ENCODE data around the gene HS6ST2.

DNA sequence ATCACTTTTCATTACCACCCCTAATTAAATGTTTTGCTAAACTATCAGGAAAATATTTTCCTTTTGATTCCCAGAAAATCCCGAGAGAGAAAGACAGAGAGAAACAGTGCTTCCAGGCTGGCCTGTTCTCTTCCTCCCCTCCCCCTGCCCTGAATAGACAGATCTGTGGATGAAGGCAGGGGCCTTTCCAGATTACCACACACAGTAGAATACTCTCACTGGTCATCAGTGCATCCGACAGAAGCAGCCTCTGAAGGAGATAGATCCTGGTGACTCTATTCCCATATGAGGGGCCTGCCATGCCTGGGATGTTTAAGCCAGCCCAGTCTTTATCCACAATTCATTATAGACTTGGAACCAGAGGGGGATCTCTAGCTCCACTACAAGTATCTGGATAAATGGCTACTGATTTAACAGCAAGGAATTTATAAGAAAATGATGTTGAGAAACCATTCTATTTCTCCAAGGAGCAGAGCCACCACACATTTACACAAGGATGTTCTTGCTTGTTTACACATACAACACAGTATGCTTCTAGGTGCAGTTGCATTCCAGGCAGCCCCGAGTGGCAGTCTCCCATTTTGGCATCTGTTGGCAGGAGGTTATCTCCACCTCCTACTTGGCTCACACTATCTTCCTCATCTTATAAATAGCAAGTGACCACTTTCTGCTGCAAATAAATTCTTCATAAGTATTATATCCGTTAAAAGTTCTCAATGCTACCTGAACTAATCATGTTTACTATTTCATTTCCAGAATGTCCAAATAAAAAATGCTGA is 115.8 kb downstream of the HS6ST2 start:
- TF ChIP-seq, protein P1, sequence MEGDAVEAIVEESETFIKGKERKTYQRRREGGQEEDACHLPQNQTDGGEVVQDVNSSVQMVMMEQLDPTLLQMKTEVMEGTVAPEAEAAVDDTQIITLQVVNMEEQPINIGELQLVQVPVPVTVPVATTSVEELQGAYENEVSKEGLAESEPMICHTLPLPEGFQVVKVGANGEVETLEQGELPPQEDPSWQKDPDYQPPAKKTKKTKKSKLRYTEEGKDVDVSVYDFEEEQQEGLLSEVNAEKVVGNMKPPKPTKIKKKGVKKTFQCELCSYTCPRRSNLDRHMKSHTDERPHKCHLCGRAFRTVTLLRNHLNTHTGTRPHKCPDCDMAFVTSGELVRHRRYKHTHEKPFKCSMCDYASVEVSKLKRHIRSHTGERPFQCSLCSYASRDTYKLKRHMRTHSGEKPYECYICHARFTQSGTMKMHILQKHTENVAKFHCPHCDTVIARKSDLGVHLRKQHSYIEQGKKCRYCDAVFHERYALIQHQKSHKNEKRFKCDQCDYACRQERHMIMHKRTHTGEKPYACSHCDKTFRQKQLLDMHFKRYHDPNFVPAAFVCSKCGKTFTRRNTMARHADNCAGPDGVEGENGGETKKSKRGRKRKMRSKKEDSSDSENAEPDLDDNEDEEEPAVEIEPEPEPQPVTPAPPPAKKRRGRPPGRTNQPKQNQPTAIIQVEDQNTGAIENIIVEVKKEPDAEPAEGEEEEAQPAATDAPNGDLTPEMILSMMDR (IDR thresholded peaks at IDR 0.05) = no peak
- TF ChIP-seq POLR2A (IDR thresholded peaks at IDR 0.05) = no peak
